Occipital lobe (tissue), 2 donors: ENCODE measurements around the gene RASA2. TPM values are rescaled to one million over a fixed set of nuclear protein-coding genes. Genes with fewer than 3 reads are reported as not detected.
"Not testable (repeated sequence)": the region's sequence is repeated elsewhere in the genome, so short reads cannot be mapped to it uniquely, and the experiment has no call there.

ENCODE experiments used
- DNase-seq: peaks from one replicate; lab custom pipeline; 2025; lab: John Stamatoyannopoulos, UW
- total RNA-seq: library from RNA; depleted of rRNA; stranded (reverse); fragments of >200 nt; gene quantifications from one replicate; pipeline ENCODE4 v1.2.3, GENCODE V29; 2014

The RASA2 gene
- total RNA-seq, 1 donor from 2014 or later = 39.3 TPM

DNA sequence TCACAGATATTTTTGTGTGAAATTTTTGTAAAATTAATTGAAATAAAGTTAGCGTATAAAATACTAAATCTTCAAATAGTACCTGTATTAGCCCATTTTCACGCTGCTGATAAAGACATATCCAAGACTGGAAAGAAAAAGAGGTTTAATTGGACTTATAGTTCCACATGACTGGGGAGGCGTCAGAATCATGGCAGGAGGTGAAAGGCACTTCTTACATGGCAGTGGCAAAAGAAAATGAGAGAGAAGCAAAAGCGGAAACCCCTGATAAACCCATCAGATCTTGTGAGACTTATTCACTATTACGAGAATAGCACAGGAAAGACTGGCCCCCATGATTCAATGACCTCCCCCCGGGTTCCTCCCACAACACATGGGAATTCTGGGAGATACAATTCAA, 49.2 kb downstream of the RASA2 start:
- DNase-seq = not testable (repeated sequence)

DNA sequence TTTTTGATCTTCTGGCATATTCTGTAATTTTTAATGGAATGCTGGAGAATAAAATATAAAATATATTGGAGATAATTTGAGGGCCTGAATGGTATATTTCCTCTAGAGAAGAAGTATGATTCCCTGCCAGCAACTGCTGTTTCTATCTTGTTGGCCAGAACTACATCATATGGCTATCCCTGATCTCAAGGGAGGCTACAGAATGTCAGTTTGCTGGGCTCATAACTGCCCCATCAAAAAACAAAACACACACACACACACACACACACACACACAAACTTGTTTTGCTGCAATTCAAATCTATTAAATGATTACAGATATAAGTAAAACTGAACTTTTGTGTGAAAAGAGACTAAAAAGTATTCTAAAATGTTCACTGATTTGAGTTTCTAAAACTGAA, 51.0 kb downstream of the RASA2 start:
- no peak for DNase-seq

DNA sequence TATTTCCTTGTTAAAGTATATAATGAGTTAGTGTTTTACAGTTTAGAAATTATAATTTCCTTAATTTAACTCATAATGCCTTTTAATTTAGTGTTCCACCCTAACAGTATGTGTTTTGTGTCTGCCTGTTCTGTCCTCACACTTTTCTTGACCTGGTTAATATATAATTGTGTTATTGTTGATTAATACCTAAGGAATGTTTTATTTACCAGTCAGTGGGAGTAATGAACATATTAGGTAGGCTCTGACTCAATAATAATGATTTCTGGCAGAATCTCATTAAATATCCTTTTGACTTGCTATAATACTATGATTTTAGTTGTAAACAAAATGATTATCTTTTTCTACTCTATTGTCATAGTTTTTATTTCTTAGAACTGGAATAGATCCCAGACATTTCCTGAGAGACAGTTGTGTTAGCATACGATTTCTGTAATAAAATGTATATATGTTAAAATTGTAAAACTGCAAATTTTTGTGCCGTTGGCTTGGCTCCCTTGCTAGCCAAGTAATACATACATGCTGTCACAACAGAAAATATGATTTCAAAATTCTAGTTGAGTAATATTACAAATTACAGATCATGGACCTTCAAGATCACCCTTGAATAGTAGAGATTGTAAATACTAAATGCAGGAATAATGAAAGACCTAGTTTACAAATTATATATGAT, 51.9 kb downstream of the RASA2 start:
- no peak for DNase-seq

DNA sequence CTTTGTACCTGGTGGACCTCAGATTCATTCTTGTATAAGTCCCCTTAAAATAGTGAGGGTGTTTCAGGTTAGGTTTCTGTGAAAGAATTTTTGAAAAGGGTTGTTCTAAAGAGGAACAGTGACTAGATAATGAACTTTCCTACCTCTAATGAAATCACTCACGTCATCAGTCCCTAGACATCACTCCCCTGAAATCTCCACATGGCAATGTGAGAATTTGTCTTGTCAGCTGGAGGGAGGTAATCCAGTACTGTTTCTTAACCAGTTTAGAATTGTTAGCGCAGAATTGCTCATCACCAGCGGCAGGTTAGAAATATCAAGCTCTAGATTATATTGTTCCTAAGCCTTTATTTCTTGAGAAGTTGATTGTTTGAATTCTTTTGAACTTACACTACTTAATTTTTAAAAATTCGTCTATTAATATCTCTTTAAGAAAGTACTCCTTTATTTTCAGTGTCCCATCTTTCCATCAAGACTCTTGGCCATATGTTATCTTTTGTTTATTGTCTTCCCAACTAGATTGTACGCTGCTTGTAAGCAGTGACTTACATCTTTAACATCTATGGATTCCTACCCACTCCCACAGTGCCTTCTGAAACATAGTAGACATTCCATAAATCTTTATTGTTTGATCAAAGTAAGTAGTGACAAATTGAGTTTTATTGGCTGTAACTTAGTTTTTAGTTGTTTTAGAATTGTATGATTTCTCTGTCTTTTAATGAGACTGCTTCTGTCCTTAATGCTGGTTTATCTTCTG, 52.8 kb downstream of the RASA2 start:
- DNase-seq = no peak

DNA sequence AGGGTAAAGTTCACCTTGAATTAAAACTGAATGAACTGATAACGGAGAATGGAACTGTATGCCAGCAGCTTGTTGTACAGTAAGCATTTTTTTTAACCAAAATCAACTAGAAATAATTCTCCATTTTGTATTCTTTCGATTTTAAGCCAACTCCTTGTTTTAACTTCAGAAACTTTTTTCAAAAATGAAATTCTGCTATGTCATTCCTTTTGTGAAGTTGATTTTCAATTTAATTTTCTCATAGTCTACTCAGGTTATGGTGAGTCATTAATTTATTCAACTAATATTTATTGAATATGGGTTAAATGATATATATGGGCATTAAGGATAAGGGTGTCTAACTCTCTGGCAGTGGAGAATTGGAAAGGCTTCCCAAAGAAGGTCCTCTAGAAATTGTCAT, 53.7 kb downstream of the RASA2 start:
- DNase-seq = no peak

DNA sequence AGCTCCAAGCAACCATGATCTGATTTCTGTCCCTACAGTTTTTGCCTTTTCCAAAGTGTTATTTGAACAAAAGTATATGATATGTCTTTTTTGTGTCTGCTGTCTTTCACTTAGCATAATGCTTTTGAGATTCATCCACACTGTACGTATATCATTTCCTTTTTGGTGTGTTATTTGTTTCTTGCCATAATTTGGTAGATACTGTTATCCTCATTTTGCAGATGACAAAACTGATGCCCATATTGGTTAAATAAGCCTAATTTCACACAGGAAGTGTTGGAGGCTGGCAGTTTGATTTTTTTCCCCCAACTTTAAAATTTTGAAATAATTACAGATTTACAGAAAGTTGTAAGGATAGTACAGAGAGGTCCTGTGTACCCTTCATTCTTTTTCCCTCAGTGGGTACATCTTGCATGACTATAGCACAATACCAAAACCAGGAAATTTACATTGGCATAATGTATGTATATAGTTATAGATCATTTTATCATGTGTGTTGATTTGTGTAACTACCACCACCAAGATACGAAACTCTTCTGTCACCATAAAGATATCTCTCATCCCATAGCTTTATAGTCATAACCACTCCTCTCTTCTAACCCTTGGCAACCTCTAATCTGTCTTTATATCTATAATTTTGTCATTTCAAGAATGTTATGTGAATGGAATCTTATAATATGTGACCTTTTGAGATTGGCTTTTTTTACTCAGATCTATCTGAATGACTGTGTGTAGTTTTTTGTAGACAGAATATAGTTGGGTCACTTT, 55.6 kb downstream of the RASA2 start:
- DNase-seq = no peak

DNA sequence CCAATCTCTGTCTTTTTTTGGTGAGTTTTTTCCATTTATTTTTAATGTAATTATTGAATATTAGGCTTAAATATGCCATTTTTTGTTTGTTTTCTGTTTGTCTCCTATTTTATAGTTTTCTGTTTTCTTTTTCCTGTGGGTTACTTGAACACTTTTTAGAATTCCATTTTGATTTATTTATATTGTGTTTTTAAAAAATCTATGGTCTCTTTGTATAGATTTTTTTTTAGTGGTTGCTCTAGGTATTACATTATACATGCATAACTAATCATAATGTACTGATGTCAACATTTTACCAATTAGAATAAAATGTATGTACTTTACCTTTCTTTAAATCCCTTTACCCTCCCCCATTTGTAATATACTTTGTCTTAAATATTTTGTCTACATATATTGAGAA, 56.2 kb downstream of the RASA2 start:
- no peak for DNase-seq

DNA sequence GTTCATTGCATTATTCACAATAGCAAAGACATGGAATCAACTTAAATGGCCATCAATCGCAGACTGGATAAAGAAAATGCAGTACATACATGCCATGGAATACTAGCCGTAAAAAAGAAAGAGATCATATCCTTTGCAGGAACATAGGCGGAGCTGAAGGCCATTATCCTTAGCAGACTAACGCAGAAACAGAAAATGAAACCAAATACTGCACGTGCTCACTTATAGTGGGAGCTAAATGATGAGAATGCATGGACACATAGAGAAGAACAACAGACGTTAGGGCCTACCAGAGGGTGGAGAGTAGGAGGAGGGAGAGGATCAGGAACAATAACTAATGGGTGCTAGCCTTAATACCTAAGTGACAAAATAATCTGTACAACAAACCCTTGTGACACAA, 57.9 kb downstream of the RASA2 start:
- no peak for DNase-seq

DNA sequence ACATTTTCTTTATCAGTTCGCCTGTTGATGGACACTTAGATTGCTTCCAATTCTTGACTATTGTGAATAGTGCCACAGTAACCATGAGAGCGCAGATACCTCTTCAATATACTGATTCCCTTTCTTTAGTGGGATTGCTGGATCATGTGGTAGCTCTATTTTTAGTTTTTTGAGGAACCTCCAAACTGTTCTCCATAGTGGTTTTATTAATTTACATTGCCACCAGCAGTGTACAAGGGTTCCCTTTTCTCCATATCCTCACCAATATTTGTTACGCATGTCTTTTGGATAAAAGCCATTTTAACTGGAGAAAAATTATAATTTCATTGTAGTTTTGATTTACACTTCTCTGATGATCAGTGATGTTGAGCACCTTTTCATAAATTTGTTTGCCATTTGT, 59.3 kb downstream of the RASA2 start:
- DNase-seq = no peak

DNA sequence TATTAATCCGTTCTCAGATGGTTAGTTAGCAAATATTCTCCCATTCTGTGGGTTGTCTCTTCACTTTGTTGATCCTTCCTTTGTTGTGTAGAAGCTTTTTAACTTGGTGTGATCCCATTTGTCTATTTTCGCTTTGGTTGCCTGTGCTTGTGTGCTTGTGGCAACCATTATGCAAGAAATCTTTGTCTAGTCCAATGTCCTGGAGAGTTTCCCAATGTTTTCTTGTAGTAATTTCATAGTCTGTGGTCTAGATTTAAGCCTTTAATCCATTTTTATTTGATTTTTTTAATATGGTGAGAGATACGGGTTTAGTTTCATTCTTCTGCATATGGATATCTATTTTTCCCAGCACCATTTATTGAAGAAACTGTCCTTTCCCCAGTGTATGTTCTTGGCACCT, 59.8 kb downstream of the RASA2 start:
- no peak for DNase-seq

DNA sequence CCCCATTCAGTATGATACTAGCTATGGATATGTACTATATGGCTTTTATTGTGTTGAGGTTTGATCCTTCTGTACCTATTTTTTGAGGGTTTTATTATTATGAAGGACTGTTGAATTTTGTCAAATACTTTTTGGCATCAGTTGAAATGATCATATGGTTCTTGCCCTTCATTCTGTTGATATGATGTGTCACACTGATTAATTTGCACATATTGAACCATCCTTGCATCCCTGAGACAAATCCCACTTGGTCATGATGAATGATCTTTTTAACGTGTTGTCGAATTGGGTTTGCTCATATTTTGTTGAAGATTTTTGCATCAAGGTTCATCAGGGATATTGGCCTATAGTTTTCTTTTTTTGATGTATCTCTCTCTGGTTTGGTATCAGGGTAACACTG, 61.0 kb downstream of the RASA2 start:
- DNase-seq = no peak

DNA sequence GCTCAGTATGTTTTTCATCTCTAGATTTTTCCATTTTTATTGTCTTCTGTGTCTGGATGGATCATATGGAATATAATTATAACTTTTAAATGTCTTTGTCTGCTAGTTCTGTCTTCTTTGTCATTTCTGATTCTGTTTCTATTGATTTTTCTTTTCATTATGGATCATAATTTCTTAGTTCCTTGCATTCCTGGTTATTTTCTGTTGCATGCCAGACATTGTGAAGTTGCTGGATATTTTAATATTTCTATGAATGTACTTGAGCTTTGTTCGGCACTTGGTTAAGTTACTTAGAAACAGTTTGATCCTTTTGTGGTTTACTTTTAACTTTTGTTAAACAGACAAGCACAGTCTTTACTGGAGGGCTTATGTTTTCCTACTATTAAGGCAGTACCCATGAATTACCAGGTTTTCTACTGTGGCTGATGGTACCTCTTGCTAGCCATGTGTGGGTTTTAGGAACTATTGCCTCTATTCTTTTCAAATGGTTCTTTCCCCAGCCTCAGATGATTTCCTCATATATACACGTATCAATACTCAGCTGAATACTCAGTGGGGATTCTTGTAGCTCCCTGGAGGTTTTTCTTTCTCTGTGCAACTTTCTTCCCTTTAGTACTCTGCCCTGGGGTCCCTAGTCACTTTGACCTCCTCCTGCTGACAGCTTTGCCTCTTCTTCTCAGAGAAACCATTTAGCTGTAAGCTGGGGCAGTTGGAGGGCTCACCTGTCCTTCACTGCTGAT, 64.3 kb downstream of the RASA2 start:
- DNase-seq = no peak

DNA sequence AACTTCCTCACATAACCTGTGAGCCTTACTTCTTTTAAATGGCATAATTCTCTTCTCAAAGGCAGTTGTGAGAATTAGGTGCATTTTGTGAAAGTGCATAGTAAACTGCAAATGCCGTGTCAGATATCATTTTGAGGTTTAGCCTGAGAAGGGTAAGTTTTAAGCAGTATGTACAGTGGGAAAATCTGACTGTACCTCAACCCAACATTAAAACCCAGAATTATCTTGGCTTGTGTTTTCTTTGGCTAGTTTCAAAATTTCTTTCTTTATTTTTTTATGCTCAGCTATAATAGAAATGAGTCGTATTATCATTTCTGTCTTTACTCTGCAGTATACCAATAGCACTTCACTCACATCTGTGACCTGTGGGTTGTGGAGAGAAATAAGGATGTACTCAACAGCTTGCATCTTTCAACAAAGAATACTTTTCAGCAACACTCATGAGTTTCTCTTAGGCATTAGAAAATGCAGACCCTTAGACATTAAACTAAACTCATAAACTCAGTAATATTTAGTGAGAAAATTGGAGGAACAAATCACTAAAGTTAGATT, 65.7 kb downstream of the RASA2 start:
- no peak for DNase-seq

DNA sequence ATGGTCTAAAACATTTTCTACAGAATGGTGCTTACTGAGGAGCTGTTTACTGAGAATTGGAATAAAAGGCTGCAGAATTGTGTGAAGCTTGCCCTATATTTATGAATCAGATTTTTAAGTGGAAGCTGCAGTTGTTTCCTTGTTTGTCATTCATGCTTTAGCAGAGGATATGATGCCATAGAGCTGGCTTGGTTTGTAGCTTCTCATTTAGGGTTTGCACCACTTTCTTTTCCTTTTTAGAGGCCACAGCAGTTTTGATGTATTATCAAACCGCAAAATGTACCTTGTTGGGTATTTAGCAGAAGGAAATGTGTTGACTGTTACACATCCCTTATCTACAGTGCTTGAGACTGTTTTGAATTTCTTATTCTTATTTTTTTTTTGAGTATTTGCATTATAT, 66.2 kb downstream of the RASA2 start:
- DNase-seq = no peak

DNA sequence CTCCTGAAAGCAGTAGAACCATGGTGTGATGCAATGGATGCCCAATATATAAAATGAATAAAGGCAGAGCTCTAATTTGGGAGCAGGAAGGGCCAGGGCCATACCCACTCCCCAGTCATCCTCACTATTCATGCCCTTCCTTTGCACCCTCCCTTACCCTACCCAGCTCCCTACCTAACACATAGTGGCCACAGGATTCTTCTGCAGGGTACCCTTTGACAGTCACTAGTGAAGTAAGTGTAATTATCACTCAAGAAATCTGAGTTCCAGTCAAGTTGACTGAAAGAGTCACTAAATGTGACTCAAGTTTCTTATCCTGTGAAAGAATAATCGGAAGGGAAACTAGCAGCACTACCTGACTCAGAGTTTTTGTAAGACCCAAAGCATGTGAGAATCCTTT, 69.2 kb downstream of the RASA2 start:
- DNase-seq = no peak

DNA sequence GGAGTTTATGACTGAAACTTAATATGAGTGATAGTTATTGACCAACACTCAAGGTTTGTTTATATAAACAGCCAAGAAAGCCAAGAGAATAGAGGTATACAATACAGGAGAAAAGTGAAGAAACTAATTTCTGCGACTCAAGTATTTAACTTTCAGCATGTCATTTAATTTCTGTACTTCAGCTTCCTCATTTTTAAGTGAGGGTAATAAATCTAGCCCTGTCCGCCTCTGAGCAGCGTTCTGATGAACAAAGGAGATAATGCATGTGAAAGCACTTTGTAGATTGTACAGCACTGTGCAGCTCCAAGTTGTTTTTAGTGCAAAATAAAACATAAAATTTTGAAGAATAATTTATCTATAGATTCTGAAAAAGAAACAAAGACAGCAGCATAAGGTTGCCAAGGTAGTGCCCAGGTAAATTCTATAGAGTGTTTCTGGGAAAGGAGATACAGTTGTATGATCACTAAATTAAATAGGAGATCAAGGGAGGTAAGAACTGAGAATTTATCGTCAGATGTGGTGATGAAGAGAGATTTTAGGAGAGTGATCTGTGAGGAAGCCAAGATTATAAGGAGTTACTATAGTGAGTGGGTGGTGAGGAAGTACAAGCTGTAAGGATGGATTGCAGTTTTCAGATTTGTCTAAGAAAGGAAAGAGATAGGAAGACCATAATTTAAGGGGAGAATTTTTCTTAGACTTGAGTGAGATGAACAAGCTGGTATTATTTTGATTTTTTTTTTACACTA, 71.3 kb downstream of the RASA2 start:
- DNase-seq = no peak

DNA sequence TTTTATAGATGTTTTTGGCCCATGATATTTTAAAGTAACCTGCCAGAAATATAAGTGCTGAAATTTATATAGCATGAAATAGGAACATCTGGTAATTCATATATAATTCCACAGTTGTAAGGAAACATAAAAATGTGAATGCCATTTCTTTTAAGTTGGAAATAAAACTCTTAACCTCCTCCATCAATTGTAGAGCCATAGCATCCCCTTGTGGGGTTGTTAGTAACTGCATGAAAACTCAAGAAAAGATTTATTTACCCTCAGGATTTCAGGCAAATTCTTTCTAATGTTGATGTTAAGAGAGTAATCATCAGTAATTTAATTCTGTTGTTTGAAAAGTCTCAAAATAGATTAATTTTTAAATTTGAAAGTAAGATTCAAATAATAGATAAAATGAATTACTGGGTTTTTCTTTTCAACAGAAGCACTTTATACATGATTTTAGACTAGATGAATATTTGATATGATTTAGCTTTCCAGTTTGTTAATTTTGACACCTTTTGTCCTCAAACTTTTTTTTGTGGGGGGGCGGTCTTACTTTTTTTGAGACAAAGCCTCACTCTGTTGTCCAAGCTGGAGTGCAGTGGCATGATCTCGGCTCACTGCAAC, 74.7 kb downstream of the RASA2 start:
- DNase-seq = no peak

DNA sequence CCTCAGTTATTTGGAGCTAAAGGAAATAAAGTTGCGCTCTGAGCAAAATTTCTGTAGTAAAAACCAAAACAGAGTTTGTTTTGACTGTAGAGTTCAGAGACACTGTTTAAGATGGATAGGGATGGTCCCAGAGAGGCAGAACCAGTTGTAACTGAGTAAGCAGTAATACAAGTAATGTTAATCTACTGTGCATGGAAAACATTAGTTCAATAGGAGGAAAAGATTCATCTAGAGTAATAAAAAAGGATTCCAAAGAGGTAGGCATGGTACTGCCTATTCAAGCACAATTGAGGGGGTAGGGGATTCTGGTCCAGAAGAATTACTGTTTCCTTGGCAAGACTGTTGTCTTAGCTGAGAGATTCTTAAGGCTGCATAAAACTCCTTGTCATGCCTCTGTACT, 77.4 kb downstream of the RASA2 start:
- DNase-seq = no peak

DNA sequence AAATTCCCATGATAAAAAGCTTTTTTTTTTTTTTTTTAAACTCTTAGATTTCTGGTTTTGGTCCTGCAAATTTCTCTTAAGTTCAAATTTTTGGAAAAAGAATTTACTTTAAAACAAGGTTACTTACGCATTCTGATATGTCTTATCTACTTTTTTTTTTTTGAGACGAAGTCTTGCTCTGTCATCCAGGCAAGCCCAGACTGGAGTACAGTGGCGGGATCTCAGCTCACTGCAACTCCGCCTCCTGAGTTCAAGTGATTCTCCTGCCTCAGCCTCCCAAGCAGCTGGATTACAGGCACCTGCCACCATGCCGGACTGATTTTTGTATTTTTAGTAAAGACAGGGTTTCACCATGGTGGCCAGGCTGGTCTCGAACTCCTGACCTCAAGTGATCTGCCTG, 83.2 kb downstream of the RASA2 start:
- DNase-seq = no peak
